Measurements from ENCODE around the gene IL10.

Gene IL10

DNA sequence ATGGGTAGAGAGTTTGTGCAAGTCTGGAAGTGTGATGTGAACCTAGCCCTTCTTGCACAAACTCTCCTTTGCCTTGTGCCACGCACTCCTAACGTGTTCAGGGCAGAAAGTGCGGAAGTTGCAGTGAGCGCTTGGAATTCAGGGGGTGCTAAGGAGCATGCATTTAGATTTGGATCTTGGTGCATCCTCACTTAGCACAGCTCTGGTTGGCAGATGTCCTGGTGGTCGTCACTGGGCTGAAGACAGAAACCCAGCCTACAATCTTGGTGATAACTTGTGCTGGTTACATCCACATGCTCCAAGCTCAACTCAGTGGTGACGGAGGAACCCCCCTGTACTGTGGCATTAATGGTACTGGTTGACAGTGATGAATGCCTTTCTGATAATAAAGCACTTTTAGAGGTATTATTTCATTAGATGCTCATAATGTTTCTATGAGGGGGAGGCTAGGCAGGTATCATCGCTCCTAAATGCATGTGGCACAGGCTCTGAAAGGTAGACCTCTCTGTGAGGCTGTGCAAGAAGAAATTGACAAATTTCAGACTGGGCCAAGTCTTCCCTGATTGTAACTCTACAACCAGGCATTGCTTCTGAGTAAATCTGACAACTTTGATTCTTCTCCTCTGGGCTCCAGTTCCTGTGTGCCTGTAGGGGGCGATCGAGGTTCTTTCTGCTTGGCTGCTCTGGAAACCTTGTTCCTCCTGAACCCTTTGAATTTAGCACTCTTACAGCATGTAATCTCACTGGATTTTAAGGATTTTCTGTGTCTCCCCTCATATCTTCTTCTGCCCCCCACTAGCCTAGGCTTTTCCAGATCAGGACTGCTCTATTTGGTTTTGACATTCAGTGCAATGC, 47.0 kb downstream of the IL10 start:
- H3F3A ChIP-seq (ENCODE audit: low read depth), result no peaks in the 10 kb centered on the region
- no peaks in the 10 kb centered on the region for H3K27me3 ChIP-seq (ENCODE audit: insufficient read depth, low read length, poor library complexity, severe bottlenecking)
- H3K9ac ChIP-seq (ENCODE audit: low read depth, low read length, poor library complexity, severe bottlenecking), result no peak overlapping the region
- no peak overlapping the region for H2AFZ ChIP-seq (ENCODE audit: low read length)
- no peaks in the 10 kb centered on the region for H3K9me3 ChIP-seq (ENCODE audit: insufficient read depth, low read depth, low read length)
- H3K79me2 ChIP-seq (ENCODE audit: insufficient read depth, low read length), result peaks cover 66% of the 10 kb centered on the region
- H4K20me1 ChIP-seq (ENCODE audit: insufficient read depth, low read length, poor library complexity, severe bottlenecking), result peaks cover 15% of the 10 kb centered on the region
- TF ChIP-seq EZH2phosphoT487 (IDR thresholded peaks at IDR 0.05; ENCODE audit: borderline replicate concordance), result no peak
- TF ChIP-seq, protein P1, sequence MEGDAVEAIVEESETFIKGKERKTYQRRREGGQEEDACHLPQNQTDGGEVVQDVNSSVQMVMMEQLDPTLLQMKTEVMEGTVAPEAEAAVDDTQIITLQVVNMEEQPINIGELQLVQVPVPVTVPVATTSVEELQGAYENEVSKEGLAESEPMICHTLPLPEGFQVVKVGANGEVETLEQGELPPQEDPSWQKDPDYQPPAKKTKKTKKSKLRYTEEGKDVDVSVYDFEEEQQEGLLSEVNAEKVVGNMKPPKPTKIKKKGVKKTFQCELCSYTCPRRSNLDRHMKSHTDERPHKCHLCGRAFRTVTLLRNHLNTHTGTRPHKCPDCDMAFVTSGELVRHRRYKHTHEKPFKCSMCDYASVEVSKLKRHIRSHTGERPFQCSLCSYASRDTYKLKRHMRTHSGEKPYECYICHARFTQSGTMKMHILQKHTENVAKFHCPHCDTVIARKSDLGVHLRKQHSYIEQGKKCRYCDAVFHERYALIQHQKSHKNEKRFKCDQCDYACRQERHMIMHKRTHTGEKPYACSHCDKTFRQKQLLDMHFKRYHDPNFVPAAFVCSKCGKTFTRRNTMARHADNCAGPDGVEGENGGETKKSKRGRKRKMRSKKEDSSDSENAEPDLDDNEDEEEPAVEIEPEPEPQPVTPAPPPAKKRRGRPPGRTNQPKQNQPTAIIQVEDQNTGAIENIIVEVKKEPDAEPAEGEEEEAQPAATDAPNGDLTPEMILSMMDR (conservative IDR thresholded peaks at IDR 0.05; ENCODE audit: low read length), result peak; percentile 86
- H3K9me2 ChIP-seq (replicated peaks; ENCODE audit: low read depth, low read length), result no peaks in the 10 kb centered on the region
- no peak overlapping the region for H3K4me2 ChIP-seq (ENCODE audit: low read depth, low read length, poor library complexity, severe bottlenecking)
- H3K4me3 ChIP-seq (ENCODE audit: low read length, poor library complexity, severe bottlenecking), result no peak overlapping the region
- H3K36me3 ChIP-seq (ENCODE audit: insufficient read depth, low read length), result peaks cover 14% of the 10 kb centered on the region; the same call in 1 of the 2 replicates
- peaks cover 15% of the 10 kb centered on the region for H3K4me1 ChIP-seq (ENCODE audit: insufficient read depth, low read length, poor library complexity, severe bottlenecking)

DNA sequence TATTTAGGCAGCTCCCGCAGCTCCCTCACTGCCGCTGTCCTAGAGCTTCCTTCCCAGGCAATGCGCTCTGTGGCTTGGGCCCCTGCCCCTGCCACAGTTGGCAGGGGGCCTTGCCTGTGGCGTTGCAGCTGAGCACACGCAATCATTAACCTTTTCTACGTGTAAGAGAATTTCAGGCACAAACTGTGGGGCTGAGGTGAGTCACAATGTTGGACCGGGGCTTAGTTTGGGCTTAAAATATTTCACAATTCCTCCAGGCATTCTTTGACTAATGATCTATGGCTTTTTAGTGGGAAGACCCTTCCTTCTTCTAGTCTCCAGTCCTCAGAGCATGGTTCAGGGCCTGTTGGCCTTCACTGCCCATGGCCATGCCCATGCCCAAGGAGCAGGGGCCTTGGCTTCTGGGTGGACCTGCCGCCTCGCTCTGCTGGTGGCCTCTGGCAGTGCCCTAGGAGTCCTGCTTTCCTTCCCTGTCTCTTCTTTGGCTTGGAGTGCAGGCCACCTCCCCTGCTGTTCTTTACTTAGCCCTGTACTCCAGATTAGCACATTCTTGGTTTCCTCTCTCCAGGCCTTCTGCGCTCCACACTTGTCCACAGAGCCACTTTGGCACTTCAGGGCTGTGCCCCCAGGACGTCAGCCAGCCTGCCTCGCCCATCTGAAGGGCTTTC, 48.4 kb downstream of the IL10 start:
- Histone ChIP-seq H3K4me2 (ENCODE audit: low read depth, low read length, poor library complexity, severe bottlenecking) (no peak overlapping the region), H3K4me1 (ENCODE audit: insufficient read depth, low read length, poor library complexity, severe bottlenecking) (peaks cover 14% of the 10 kb centered on the region), H3F3A (ENCODE audit: low read depth) (no peaks in the 10 kb centered on the region), H3K9me3 (ENCODE audit: insufficient read depth, low read depth, low read length) (no peaks in the 10 kb centered on the region), H4K20me1 (ENCODE audit: insufficient read depth, low read length, poor library complexity, severe bottlenecking) (peaks cover 15% of the 10 kb centered on the region), H3K9me2 (replicated peaks; ENCODE audit: low read depth, low read length) (no peaks in the 10 kb centered on the region), H3K36me3 (ENCODE audit: insufficient read depth, low read length) (no peaks in the 10 kb centered on the region; the same call in 1 of the 2 replicates), H3K79me2 (ENCODE audit: insufficient read depth, low read length) (peaks cover 80% of the 10 kb centered on the region), H3K9ac (ENCODE audit: low read depth, low read length, poor library complexity, severe bottlenecking) (no peak overlapping the region), H2AFZ (ENCODE audit: low read length) (no peak overlapping the region), H3K4me3 (ENCODE audit: low read length, poor library complexity, severe bottlenecking) (no peak overlapping the region), H3K27me3 (ENCODE audit: insufficient read depth, low read length, poor library complexity, severe bottlenecking) (no peaks in the 10 kb centered on the region)
- TF ChIP-seq EZH2phosphoT487 (IDR thresholded peaks at IDR 0.05; ENCODE audit: borderline replicate concordance), result no peak
- TF ChIP-seq, protein P1 (conservative IDR thresholded peaks at IDR 0.05; ENCODE audit: low read length), result no peak

DNA sequence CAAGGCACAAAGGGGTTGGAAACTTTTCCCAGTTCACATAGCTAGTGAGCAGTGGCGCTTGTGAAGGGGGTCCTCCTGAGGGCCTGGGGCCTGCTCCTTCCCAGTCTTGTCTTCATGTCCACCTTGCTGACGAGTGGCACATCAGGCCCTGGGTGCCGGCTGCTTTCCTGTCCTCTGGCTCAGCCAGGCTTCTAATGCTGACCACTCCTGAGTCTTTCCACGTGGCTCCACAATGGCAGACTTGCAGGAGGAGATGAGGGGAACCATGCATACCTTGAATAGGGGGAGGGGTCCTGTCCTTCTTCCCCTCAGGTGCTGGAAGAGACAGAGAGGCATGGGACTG, 48.9 kb downstream of the IL10 start:
- H2AFZ ChIP-seq (ENCODE audit: low read length), result no peak overlapping the region
- no peak overlapping the region for H3K4me3 ChIP-seq (ENCODE audit: low read length, poor library complexity, severe bottlenecking)
- H3K4me1 ChIP-seq (ENCODE audit: insufficient read depth, low read length, poor library complexity, severe bottlenecking), result peaks cover 10% of the 10 kb centered on the region
- no peaks in the 10 kb centered on the region for H3F3A ChIP-seq (ENCODE audit: low read depth)
- peaks cover 15% of the 10 kb centered on the region for H4K20me1 ChIP-seq (ENCODE audit: insufficient read depth, low read length, poor library complexity, severe bottlenecking)
- H3K27me3 ChIP-seq (ENCODE audit: insufficient read depth, low read length, poor library complexity, severe bottlenecking), result no peaks in the 10 kb centered on the region
- TF ChIP-seq EZH2phosphoT487 (IDR thresholded peaks at IDR 0.05; ENCODE audit: borderline replicate concordance), result no peak
- TF ChIP-seq, protein P1 (conservative IDR thresholded peaks at IDR 0.05; ENCODE audit: low read length), result no peak
- no peak overlapping the region for H3K9ac ChIP-seq (ENCODE audit: low read depth, low read length, poor library complexity, severe bottlenecking)
- no peaks in the 10 kb centered on the region for H3K9me2 ChIP-seq (replicated peaks; ENCODE audit: low read depth, low read length)
- H3K9me3 ChIP-seq (ENCODE audit: insufficient read depth, low read depth, low read length), result no peaks in the 10 kb centered on the region
- peaks cover 85% of the 10 kb centered on the region for H3K79me2 ChIP-seq (ENCODE audit: insufficient read depth, low read length)
- no peak overlapping the region for H3K4me2 ChIP-seq (ENCODE audit: low read depth, low read length, poor library complexity, severe bottlenecking)
- no peaks in the 10 kb centered on the region for H3K36me3 ChIP-seq (ENCODE audit: insufficient read depth, low read length)

All from Loucy (cell line).